Peyer's patch (tissue), 4 donors: Measurements from ENCODE around the gene CCDC93.

Source experiments
- CTCF ChIP-seq, 6 experiments: fragments of 450-650 bp in 4 of 6; fragments of 200-600 bp in 2 of 6; sonication (generic) in 1 of 6; IDR thresholded peaks; one replicate each; pipeline ENCODE4 v1.5.1; 2017 to 2019; ENCODE audit warnings: antibody characterized with exemption in 6 of 6, mild to moderate bottlenecking in 3 of 6, moderate library complexity in 1 of 6
- POLR2A ChIP-seq, 2 donors: fragments of 450-650 bp; IDR thresholded peaks; one replicate each; pipeline ENCODE4 v1.5.1; 2017; ENCODE audit warnings: antibody characterized with exemption in 2 of 2, mild to moderate bottlenecking in 2 of 2, moderate library complexity in 2 of 2

GRCh38 chr2:118016911-118017310 is 3.0 kb upstream of the CCDC93 start:
- no peak for TF ChIP-seq CTCF (IDR thresholded peaks at IDR 0.05)
- no peak for TF ChIP-seq POLR2A (IDR thresholded peaks at IDR 0.05)
